Immature natural killer cell (primary cell): ENCODE data around the gene VIL1. TPM values are rescaled to one million over a fixed set of nuclear protein-coding genes. Genes with fewer than 3 reads are reported as not detected.
A peak's percentile ranks its signal among the peaks of the same experiment; 100 is the strongest.

ENCODE experiments used
- DNase-seq, 3 donors: peaks; one replicate each; pipeline ENCODE4 v3.0.0; 2022; ENCODE audit warnings: mixed read lengths in 1 of 3
- H3K27ac Mint-ChIP-seq, 6 donors: one replicate each; pipeline ENCODE4 v1.8.0; 2020; ENCODE audit warnings: mixed read lengths in 6 of 6, mild to moderate bottlenecking in 5 of 6, inconsistent platforms in 4 of 6, moderate library complexity in 3 of 6
- H3K27me3 Mint-ChIP-seq, 3 donors: one replicate each; pipeline ENCODE4 v1.8.0; 2020 to 2021; ENCODE audit warnings: low read depth in 3 of 3, mild to moderate bottlenecking in 3 of 3, mixed read lengths in 3 of 3, moderate library complexity in 3 of 3, inconsistent platforms in 1 of 3
- H3K36me3 Mint-ChIP-seq, 3 donors: one replicate each; pipeline ENCODE4 v1.8.0; 2020; ENCODE audit warnings: mixed read lengths in 3 of 3, inconsistent platforms in 2 of 3, mild to moderate bottlenecking in 2 of 3
- H3K4me1 Mint-ChIP-seq, 2 donors: one replicate each; pipeline ENCODE4 v1.8.0; 2020; ENCODE audit warnings: inconsistent platforms in 2 of 2, mild to moderate bottlenecking in 2 of 2, mixed read lengths in 2 of 2, moderate library complexity in 1 of 2
- H3K4me3 Mint-ChIP-seq, 5 donors: one replicate each; pipeline ENCODE4 v1.8.0; 2020; ENCODE audit warnings: mild to moderate bottlenecking in 5 of 5, mixed read lengths in 5 of 5, inconsistent platforms in 3 of 5, moderate library complexity in 3 of 5
- H3K9me3 Mint-ChIP-seq, 6 donors: one replicate each; pipeline ENCODE4 v1.8.0; 2020; ENCODE audit warnings: mild to moderate bottlenecking in 6 of 6, mixed read lengths in 6 of 6, inconsistent platforms in 4 of 6, moderate library complexity in 3 of 6
- polyA plus RNA-seq, 3 donors: library from polyadenylated mRNA; unstranded; fragments of 300-500 nt; fragmentation: Illumina TruSeq; gene quantifications; one replicate each; pipeline ENCODE4 v1.2.3, GENCODE V29; 2021

VIL1 gene
- polyA plus RNA-seq, 3 donors from 2014 or later: 0.47 to 0.63 TPM; not detected in 1

- Mint-ChIP-seq H3K9me3 (no peaks in the 10 kb centered on the region), H3K27ac (peak overlapping the region; percentile 92 to 95 (median 94)), H3K4me1 (peaks cover 59% of the 10 kb centered on the region in 2 donors), H3K27me3 (peaks cover 7 to 26% (median 26%) of the 10 kb centered on the region in 3 donors), H3K36me3 (peaks cover 0 to 10% (median 4%) of the 10 kb centered on the region in 3 donors), H3K4me3 (peak overlapping the region; percentile 79 to 85 (median 81))
- DNase-seq: no peak
These were observed 13.7 kb upstream of the VIL1 start for GRCh38 chr2:218405086-218405745.

GRCh38 chr2:218405746-218406208, 13.1 kb upstream of the VIL1 start:
- Mint-ChIP-seq H3K27me3 (peaks cover 7 to 26% (median 25%) of the 10 kb centered on the region in 3 donors), H3K4me1 (peaks cover 59% of the 10 kb centered on the region in 2 donors), H3K36me3 (peaks cover 0 to 10% (median 4%) of the 10 kb centered on the region in 3 donors), H3K27ac (peak overlapping the region; percentile 92 to 95 (median 94)), H3K9me3 (no peaks in the 10 kb centered on the region), H3K4me3 (peak overlapping the region; percentile 79 to 85 (median 81))
- DNase-seq: no peak

- H3K27me3 Mint-ChIP-seq: peaks cover 7 to 26% (median 25%) of the 10 kb centered on the region in 3 donors
- H3K4me3 Mint-ChIP-seq: peak overlapping the region; percentile 83 to 92 (median 89)
- peaks cover 57 to 59% of the 10 kb centered on the region in 2 donors for H3K4me1 Mint-ChIP-seq
- peak overlapping the region; percentile 93 to 98 (median 96) for H3K27ac Mint-ChIP-seq
- peak; percentile 90 to 94 (median 93) for DNase-seq
- H3K9me3 Mint-ChIP-seq: no peaks in the 10 kb centered on the region
- peaks cover 0 to 10% (median 4%) of the 10 kb centered on the region in 3 donors for H3K36me3 Mint-ChIP-seq
These were observed 12.5 kb upstream of the VIL1 start for GRCh38 chr2:218406209-218406948.

- H3K27ac Mint-ChIP-seq: peak overlapping the region; percentile 93 to 98 (median 96)
- DNase-seq: peak; percentile 70 to 75 (median 74)
- H3K27me3 Mint-ChIP-seq: peaks cover 7 to 26% (median 25%) of the 10 kb centered on the region in 3 donors
- H3K4me1 Mint-ChIP-seq: peaks cover 54% of the 10 kb centered on the region in 2 donors
- peaks cover 0 to 10% (median 4%) of the 10 kb centered on the region in 3 donors for H3K36me3 Mint-ChIP-seq
- H3K9me3 Mint-ChIP-seq: no peaks in the 10 kb centered on the region
- peak overlapping the region; percentile 83 to 92 (median 89) for H3K4me3 Mint-ChIP-seq
These were observed 11.8 kb upstream of the VIL1 start for GRCh38 chr2:218406949-218407618.

- Mint-ChIP-seq H3K4me1 (peaks cover 57 to 60% of the 10 kb centered on the region in 2 donors), H3K4me3 (peak overlapping the region in 4 of 5 donors; percentile 56 to 92 (median 74)), H3K27ac (peak overlapping the region in 4 of 6 donors; percentile 53 to 96 (median 94)), H3K27me3 (peaks cover 7 to 26% (median 25%) of the 10 kb centered on the region in 3 donors), H3K9me3 (no peaks in the 10 kb centered on the region), H3K36me3 (peaks cover 0 to 10% (median 4%) of the 10 kb centered on the region in 3 donors)
- no peak for DNase-seq
These were observed 11.2 kb upstream of the VIL1 start for GRCh38 chr2:218407717-218408116.

- no peaks in the 10 kb centered on the region for H3K9me3 Mint-ChIP-seq
- H3K4me3 Mint-ChIP-seq: no peak overlapping the region
- no peak for DNase-seq
- H3K4me1 Mint-ChIP-seq: peaks cover 0 to 6% of the 10 kb centered on the region in 2 donors
- H3K27me3 Mint-ChIP-seq: peaks cover 1 to 3% (median 2%) of the 10 kb centered on the region in 3 donors
- H3K36me3 Mint-ChIP-seq: no peaks in the 10 kb centered on the region
- H3K27ac Mint-ChIP-seq: no peak overlapping the region
These were observed 604 bp upstream of the VIL1 start for GRCh38 chr2:218418321-218418716.

- Mint-ChIP-seq H3K27me3 (peaks cover 1 to 3% (median 2%) of the 10 kb centered on the region in 3 donors), H3K9me3 (no peaks in the 10 kb centered on the region), H3K4me3 (no peak overlapping the region), H3K36me3 (no peaks in the 10 kb centered on the region), H3K27ac (peak overlapping the region in 1 of 6 donors; percentile 6), H3K4me1 (no peaks in the 10 kb centered on the region)
- no peak for DNase-seq
These were observed 800 bp downstream of the VIL1 start for GRCh38 chr2:218419630-218420216.

GRCh38 chr2:218421027-218421426, 2.1 kb downstream of the VIL1 start:
- Mint-ChIP-seq H3K27ac (peak overlapping the region in 1 of 6 donors; percentile 12), H3K9me3 (no peaks in the 10 kb centered on the region), H3K36me3 (no peaks in the 10 kb centered on the region), H3K27me3 (peaks cover 1 to 3% (median 2%) of the 10 kb centered on the region in 3 donors), H3K4me3 (no peak overlapping the region), H3K4me1 (no peaks in the 10 kb centered on the region)
- no peak for DNase-seq

- peaks cover 0 to 1% (median 0%) of the 10 kb centered on the region in 3 donors for H3K27me3 Mint-ChIP-seq
- no peak overlapping the region for H3K27ac Mint-ChIP-seq
- H3K4me1 Mint-ChIP-seq: no peaks in the 10 kb centered on the region
- DNase-seq: no peak
- no peaks in the 10 kb centered on the region for H3K9me3 Mint-ChIP-seq
- H3K4me3 Mint-ChIP-seq: no peak overlapping the region
- no peaks in the 10 kb centered on the region for H3K36me3 Mint-ChIP-seq
These were observed 3.6 kb downstream of the VIL1 start for GRCh38 chr2:218422403-218423086.

- Mint-ChIP-seq H3K4me3 (no peak overlapping the region), H3K4me1 (no peaks in the 10 kb centered on the region), H3K9me3 (no peaks in the 10 kb centered on the region), H3K27ac (no peak overlapping the region), H3K36me3 (no peaks in the 10 kb centered on the region), H3K27me3 (peaks cover 0 to 4% (median 0%) of the 10 kb centered on the region in 3 donors)
- DNase-seq: no peak
These were observed 4.7 kb downstream of the VIL1 start for GRCh38 chr2:218423584-218423983.

GRCh38 chr2:218425531-218425930, 6.6 kb downstream of the VIL1 start:
- no peaks in the 10 kb centered on the region for H3K9me3 Mint-ChIP-seq
- H3K4me3 Mint-ChIP-seq: no peak overlapping the region
- peaks cover 0 to 4% (median 0%) of the 10 kb centered on the region in 3 donors for H3K27me3 Mint-ChIP-seq
- H3K36me3 Mint-ChIP-seq: no peaks in the 10 kb centered on the region
- no peaks in the 10 kb centered on the region for H3K4me1 Mint-ChIP-seq
- no peak overlapping the region for H3K27ac Mint-ChIP-seq
- no peak for DNase-seq

GRCh38 chr2:218427741-218428140, 8.8 kb downstream of the VIL1 start:
- Mint-ChIP-seq H3K9me3 (no peaks in the 10 kb centered on the region), H3K4me3 (no peak overlapping the region), H3K4me1 (no peaks in the 10 kb centered on the region), H3K27ac (no peak overlapping the region), H3K27me3 (peaks cover 0 to 4% (median 0%) of the 10 kb centered on the region in 3 donors), H3K36me3 (no peaks in the 10 kb centered on the region)
- DNase-seq: no peak
